Naive thymus-derived CD4-positive, alpha-beta T cell (primary cell): Measurements from ENCODE around the gene IL17RC. TPM values are rescaled to one million over a fixed set of nuclear protein-coding genes. Genes with fewer than 3 reads are reported as not detected.
A peak's percentile ranks its signal among the peaks of the same experiment; 100 is the strongest.
"Not testable (repeated sequence)": the region's sequence is repeated elsewhere in the genome, so short reads cannot be mapped to it uniquely, and the experiment has no call there.

Experiments used
- ATAC-seq: fragments of 150-1000 bp; cut with Tn5 transposase; 2 replicates; pipeline ENCODE4 v1.10.0; 2021; ENCODE audit warnings: mild to moderate bottlenecking, moderate library complexity
- CTCF ChIA-PET: fragments of 350-600 bp; sonication (Branson Sonifier 250); formaldehyde crosslinking; loops from one replicate; lab custom pipeline; 2021; ENCODE audit warnings: antibody characterized with exemption; lab: Charles Lee
- POLR2A ChIA-PET: fragments of 350-600 bp; sonication (Branson Sonifier 250); formaldehyde crosslinking; loops from one replicate; lab custom pipeline; 2021; ENCODE audit warnings: antibody characterized with exemption, inconsistent platforms; lab: Charles Lee
- DNase-seq, 9 donors: peaks; one replicate each; pipeline versions ENCODE4 v3.0.0 to v3.0.0-alpha.2; 2020 to 2022; ENCODE audit warnings: mixed read lengths in 1 of 9
- H3K27ac ChIP-seq: one replicate; pipeline ENCODE4 v1.7.0; 2013; ENCODE audit warnings: mild to moderate bottlenecking, low read depth, low read length, moderate library complexity
- H3K27me3 ChIP-seq, 2 donors: one replicate each; pipeline ENCODE4 v1.7.0; 2013; ENCODE audit warnings: low read length in 2 of 2, mild to moderate bottlenecking in 2 of 2, moderate library complexity in 2 of 2; ENCODE audit not compliant: control insufficient read depth in 2 of 2, insufficient read depth in 2 of 2
- H3K36me3 ChIP-seq, 3 experiments: 1 replicate in 2 of 3; 2 replicates in 1 of 3; pipeline ENCODE4 v1.7.0; 2013; ENCODE audit warnings: low read length in 3 of 3, mild to moderate bottlenecking in 3 of 3, moderate library complexity in 1 of 3; ENCODE audit not compliant: insufficient read depth in 3 of 3, control insufficient read depth in 2 of 3
- H3K4me1 ChIP-seq, 2 donors: one replicate each; pipeline ENCODE4 v1.7.0; 2013; ENCODE audit warnings: low read length in 2 of 2, mild to moderate bottlenecking in 2 of 2, moderate library complexity in 1 of 2; ENCODE audit not compliant: control insufficient read depth in 2 of 2, insufficient read depth in 2 of 2
- H3K4me3 ChIP-seq: 2 replicates; pipeline ENCODE4 v1.7.0; 2013; ENCODE audit warnings: mild to moderate bottlenecking, low read length
- H3K9me3 ChIP-seq, 3 experiments: 1 replicate in 2 of 3; 2 replicates in 1 of 3; pipeline ENCODE4 v1.7.0; 2013; ENCODE audit warnings: low read length in 3 of 3; ENCODE audit not compliant: control insufficient read depth in 2 of 3
- H3K27ac Mint-ChIP-seq, 9 donors: one replicate each; pipeline ENCODE4 v1.8.0; 2020 to 2022; ENCODE audit warnings: mixed read lengths in 9 of 9, mild to moderate bottlenecking in 8 of 9, moderate library complexity in 5 of 9, inconsistent platforms in 2 of 9
- H3K27me3 Mint-ChIP-seq, 5 donors: one replicate each; pipeline ENCODE4 v1.8.0; 2021 to 2022; ENCODE audit warnings: mixed read lengths in 5 of 5, mild to moderate bottlenecking in 1 of 5
- H3K36me3 Mint-ChIP-seq, 5 donors: one replicate each; pipeline ENCODE4 v1.8.0; 2020 to 2022; ENCODE audit warnings: mixed read lengths in 5 of 5, mild to moderate bottlenecking in 3 of 5, inconsistent platforms in 1 of 5
- H3K4me1 Mint-ChIP-seq, 7 donors: one replicate each; pipeline ENCODE4 v1.8.0; 2020 to 2022; ENCODE audit warnings: mixed read lengths in 7 of 7, mild to moderate bottlenecking in 3 of 7, inconsistent platforms in 1 of 7
- H3K4me3 Mint-ChIP-seq, 10 donors: one replicate each; pipeline ENCODE4 v1.8.0; 2020 to 2022; ENCODE audit warnings: mild to moderate bottlenecking in 10 of 10, mixed read lengths in 10 of 10, moderate library complexity in 6 of 10, inconsistent platforms in 2 of 10
- H3K9me3 Mint-ChIP-seq, 11 donors: one replicate each; pipeline ENCODE4 v1.8.0; 2020 to 2022; ENCODE audit warnings: mixed read lengths in 11 of 11, mild to moderate bottlenecking in 4 of 11, inconsistent platforms in 1 of 11, moderate library complexity in 1 of 11
- intact Hi-C, 2 donors: fragments of 100-400 bp; cut with micrococcal nuclease; formaldehyde crosslinking; loops; one replicate each; pipeline ENCODE4 v1.15.1; 2023
- polyA plus RNA-seq, 2 donors: library from polyadenylated mRNA; unstranded; fragments of 300-500 nt; fragmentation: Illumina TruSeq; gene quantifications; one replicate each; pipeline ENCODE4 v1.2.3, GENCODE V29; 2021
- total RNA-seq, 6 experiments: library from RNA in 5 of 6; stranded (reverse) in 5 of 6; gene quantifications; 1 replicate in 5 of 6; 2 replicates in 1 of 6; pipeline ENCODE4 v1.2.3 and lab custom pipeline; 2021 to 2026

IL17RC gene
- total and polyA plus RNA-seq, 7 experiments from 2014 or later: 0.70 to 11.9 (median 1.7) TPM

GRCh38 chr3:9898467-9899241, 18.2 kb upstream of the IL17RC start:
- ChIA-PET CTCF (no interaction called here), POLR2A (interaction anchor here (0.7 kb wide), 1 partner anchor 21 kb away, joined by 3 read pairs; no protein-coding TSS in a partner anchor)
- Mint-ChIP-seq H3K27me3 (no peaks in the 10 kb centered on the region), H3K4me1 (peaks cover 28 to 65% (median 56%) of the 10 kb centered on the region in 7 donors), H3K4me3 (no peak overlapping the region), H3K9me3 (no peaks in the 10 kb centered on the region), H3K36me3 (peaks cover 4 to 12% (median 11%) of the 10 kb centered on the region in 5 donors), H3K27ac (peak overlapping the region in 8 of 9 donors; percentile 9 to 87 (median 57))
- H3K9me3 ChIP-seq: no peaks in the 10 kb centered on the region
- intact Hi-C loops: no loop called here
- H3K4me3 ChIP-seq: no peak overlapping the region
- peak overlapping the region; percentile 25 for H3K27ac ChIP-seq
- ATAC-seq (no peak), DNase-seq (no peak)
- peaks cover 10 to 20% of the 10 kb centered on the region in 2 donors for H3K4me1 ChIP-seq
- H3K27me3 ChIP-seq: no peaks in the 10 kb centered on the region
- H3K36me3 ChIP-seq: peaks cover 0 to 10% (median 0%) of the 10 kb centered on the region in 3 experiments

DNA sequence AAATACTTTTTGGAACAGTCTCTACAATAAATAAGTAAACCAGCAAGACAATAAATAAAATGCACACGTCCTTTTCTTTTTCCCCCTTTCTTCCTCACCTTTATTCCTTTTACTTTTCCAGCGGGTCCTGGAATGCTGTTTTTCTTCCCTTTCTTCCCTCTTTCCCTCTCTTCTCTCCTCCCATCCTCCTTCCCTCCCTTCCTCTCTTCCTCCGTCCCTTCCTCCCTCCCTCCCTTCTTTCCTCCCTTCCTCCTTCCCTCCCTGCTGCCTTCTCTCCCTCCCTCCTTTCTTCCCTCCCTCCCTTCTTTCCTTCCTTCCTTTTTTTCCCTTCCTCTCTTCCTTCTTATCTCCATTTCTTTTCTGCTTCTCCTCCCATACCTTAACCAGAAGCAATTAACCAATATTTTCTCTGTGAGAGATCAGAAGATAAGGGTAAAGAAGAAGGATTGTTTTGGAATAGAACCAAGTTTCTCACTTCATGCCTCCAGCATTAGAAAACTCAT, 17.6 kb upstream of the IL17RC start:
- no peak for ATAC-seq
- ChIA-PET CTCF (no interaction called here), POLR2A (interaction anchor here (0.7 to 1.6 kb wide), 2 partner anchors 9 to 21 kb away, joined by 3 to 6 read pairs; partner anchors contain the start of gene JAGN1)
- Mint-ChIP-seq H3K27me3 (no peaks in the 10 kb centered on the region), H3K36me3 (peaks cover 4 to 6% (median 5%) of the 10 kb centered on the region in 5 donors), H3K9me3 (no peaks in the 10 kb centered on the region), H3K27ac (peak overlapping the region in 2 of 9 donors; percentile 48 to 86), H3K4me3 (no peak overlapping the region), H3K4me1 (peaks cover 23 to 61% (median 49%) of the 10 kb centered on the region in 7 donors)
- intact Hi-C loops: no loop called here
- H3K27ac ChIP-seq: no peak overlapping the region
- peaks cover 0 to 4% (median 0%) of the 10 kb centered on the region in 3 experiments for H3K36me3 ChIP-seq
- no peak overlapping the region for H3K4me3 ChIP-seq
- DNase-seq: no peak
- H3K27me3 ChIP-seq: no peaks in the 10 kb centered on the region
- H3K4me1 ChIP-seq: peaks cover 10 to 20% of the 10 kb centered on the region in 2 donors
- no peaks in the 10 kb centered on the region for H3K9me3 ChIP-seq

GRCh38 chr3:9900965-9901415, 15.9 kb upstream of the IL17RC start:
- ATAC-seq, H3K27ac ChIP-seq, H3K27me3 ChIP-seq, H3K4me3 ChIP-seq, intact Hi-C loops, H3K9me3 ChIP-seq, H3K9me3 Mint-ChIP-seq, H3K36me3 Mint-ChIP-seq, H3K36me3 ChIP-seq, H3K27me3 Mint-ChIP-seq, DNase-seq, CTCF ChIA-PET: not testable (repeated sequence)
- POLR2A ChIA-PET: interaction anchor here (0.9 to 1.6 kb wide), 2 partner anchors 11 to 34 kb away, joined by 4 to 6 read pairs; partner anchors contain the start of gene JAGN1
- H3K4me1 ChIP-seq: peaks cover 10 to 15% of the 10 kb centered on the region in 2 donors
- Mint-ChIP-seq H3K4me3 (peak overlapping the region in 1 of 10 donors; percentile 24), H3K27ac (peak overlapping the region in 4 of 9 donors; percentile 1 to 76 (median 30)), H3K4me1 (peaks cover 18 to 49% (median 39%) of the 10 kb centered on the region in 7 donors)

GRCh38 chr3:9901967-9902366, 14.9 kb upstream of the IL17RC start:
- Histone ChIP-seq H3K4me3 (no peak overlapping the region), H3K9me3 (no peaks in the 10 kb centered on the region), H3K36me3 (no peaks in the 10 kb centered on the region), H3K27ac (no peak overlapping the region), H3K4me1 (peaks cover 10 to 13% of the 10 kb centered on the region in 2 donors), H3K27me3 (no peaks in the 10 kb centered on the region)
- H3K27ac Mint-ChIP-seq: peak overlapping the region in 1 of 9 donors; percentile 68
- peak in 1 of 9 donors; percentile 50 for DNase-seq
- H3K4me3 Mint-ChIP-seq: peak overlapping the region in 5 of 10 donors; percentile 24 to 66 (median 37)
- peak; percentile 37 for ATAC-seq
- intact Hi-C loops: loop anchor here in 1 of 2 donors (1.0 kb wide), 2 partner anchors 12 to 125 kb away; partner anchors contain the start of gene JAGN1
- no peaks in the 10 kb centered on the region for H3K9me3 Mint-ChIP-seq
- ChIA-PET CTCF (interaction anchor here (0.6 kb wide), 1 partner anchor 292 kb away, joined by 3 read pairs; no protein-coding TSS in a partner anchor), POLR2A (interaction anchor here (0.9 to 2.1 kb wide), 5 partner anchors 9 to 33 kb away, joined by 3 to 10 read pairs (median 4); partner anchors contain the start of genes CRELD1 and JAGN1)
- H3K4me1 Mint-ChIP-seq: peaks cover 18 to 43% (median 32%) of the 10 kb centered on the region in 7 donors
- no peaks in the 10 kb centered on the region for H3K27me3 Mint-ChIP-seq
- peaks cover 0 to 2% (median 0%) of the 10 kb centered on the region in 5 donors for H3K36me3 Mint-ChIP-seq

DNA sequence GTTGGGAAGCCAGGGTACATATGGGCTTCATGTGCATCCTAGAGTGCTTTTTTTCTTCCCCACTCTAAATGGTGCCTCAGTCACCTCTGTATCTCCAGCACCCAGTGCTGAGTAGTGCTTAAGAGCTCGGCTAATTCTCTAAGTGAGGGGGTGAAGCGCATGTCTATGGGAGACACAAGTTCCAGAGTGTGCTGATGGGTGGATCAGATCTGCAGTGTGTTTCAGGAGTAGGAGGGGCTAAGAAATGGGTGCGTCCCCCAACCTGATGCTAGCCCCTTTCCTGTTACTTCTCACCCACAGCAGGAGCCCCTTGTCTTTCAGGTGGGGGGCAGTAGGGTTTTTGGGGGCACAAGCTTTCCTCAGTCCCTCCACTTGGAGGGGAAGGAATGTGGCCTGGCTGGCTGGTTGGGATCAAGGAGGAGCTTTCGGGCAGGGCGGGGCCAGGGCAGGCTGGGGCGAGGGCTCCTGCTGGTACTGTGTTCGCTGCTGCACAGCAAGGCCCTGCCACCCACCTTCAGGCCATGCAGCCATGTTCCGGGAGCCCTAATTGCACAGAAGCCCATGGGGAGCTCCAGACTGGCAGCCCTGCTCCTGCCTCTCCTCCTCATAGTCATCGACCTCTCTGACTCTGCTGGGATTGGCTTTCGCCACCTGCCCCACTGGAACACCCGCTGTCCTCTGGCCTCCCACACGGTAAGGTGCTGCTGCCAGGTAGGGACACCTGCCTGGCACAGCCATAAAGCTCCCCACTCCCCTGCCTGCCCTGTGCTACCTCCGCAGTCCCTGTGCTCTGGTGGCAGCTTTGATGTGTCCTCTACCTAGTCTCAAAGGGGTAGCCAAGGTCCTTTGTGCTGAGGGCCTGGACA, 14.3 kb upstream of the IL17RC start, which contains the start of gene IL17RE:
IL17RE (plus strand) TSS at position 477 of the 866 bp plus-strand sequence; CDS start at position 562, 85 bp downstream.
- ChIA-PET CTCF (interaction anchor here (0.6 to 0.8 kb wide), 2 partner anchors 9 to 292 kb away, joined by 3 read pairs; no protein-coding TSS in a partner anchor), POLR2A (interaction anchor here (1.0 to 2.1 kb wide), 4 partner anchors 9 to 31 kb away, joined by 3 to 10 read pairs (median 4); partner anchors contain the start of genes CRELD1 and JAGN1)
- no peak for DNase-seq
- H3K36me3 Mint-ChIP-seq: peaks cover 0 to 1% (median 0%) of the 10 kb centered on the region in 5 donors
- H3K9me3 Mint-ChIP-seq: no peaks in the 10 kb centered on the region
- H3K4me3 ChIP-seq: no peak within 1 kb of the TSS
- H3K9me3 ChIP-seq: no peaks in the 10 kb centered on the region
- H3K36me3 ChIP-seq: no peaks in the 10 kb centered on the region
- H3K27me3 ChIP-seq: no peaks in the 10 kb centered on the region
- intact Hi-C loops: loop anchor here in 1 of 2 donors (1.0 kb wide), 2 partner anchors 12 to 125 kb away; partner anchors contain the start of gene JAGN1
- peaks cover 18 to 42% (median 32%) of the 10 kb centered on the region in 7 donors for H3K4me1 Mint-ChIP-seq
- peak within 1 kb of the TSS in 7 of 10 donors; percentile 23 to 66 (median 37) for H3K4me3 Mint-ChIP-seq
- H3K27ac ChIP-seq: no peak within 1 kb of the TSS
- no peaks in the 10 kb centered on the region for H3K27me3 Mint-ChIP-seq
- peak; percentile 38 for ATAC-seq
- peak within 1 kb of the TSS in 4 of 9 donors; percentile 42 to 76 (median 62) for H3K27ac Mint-ChIP-seq
- peaks cover 10 to 13% of the 10 kb centered on the region in 2 donors for H3K4me1 ChIP-seq
